Right forelimb (tissue), 1 donor: ENCODE data around the gene LMBR1.
"Not testable (repeated sequence)": the region's sequence is repeated elsewhere in the genome, so short reads cannot be mapped to it uniquely, and the experiment has no call there.

Experiments used
- DNase-seq: peaks from one replicate; pipeline ENCODE4 v3.0.0-alpha.2; 2018

LMBR1 gene

DNA sequence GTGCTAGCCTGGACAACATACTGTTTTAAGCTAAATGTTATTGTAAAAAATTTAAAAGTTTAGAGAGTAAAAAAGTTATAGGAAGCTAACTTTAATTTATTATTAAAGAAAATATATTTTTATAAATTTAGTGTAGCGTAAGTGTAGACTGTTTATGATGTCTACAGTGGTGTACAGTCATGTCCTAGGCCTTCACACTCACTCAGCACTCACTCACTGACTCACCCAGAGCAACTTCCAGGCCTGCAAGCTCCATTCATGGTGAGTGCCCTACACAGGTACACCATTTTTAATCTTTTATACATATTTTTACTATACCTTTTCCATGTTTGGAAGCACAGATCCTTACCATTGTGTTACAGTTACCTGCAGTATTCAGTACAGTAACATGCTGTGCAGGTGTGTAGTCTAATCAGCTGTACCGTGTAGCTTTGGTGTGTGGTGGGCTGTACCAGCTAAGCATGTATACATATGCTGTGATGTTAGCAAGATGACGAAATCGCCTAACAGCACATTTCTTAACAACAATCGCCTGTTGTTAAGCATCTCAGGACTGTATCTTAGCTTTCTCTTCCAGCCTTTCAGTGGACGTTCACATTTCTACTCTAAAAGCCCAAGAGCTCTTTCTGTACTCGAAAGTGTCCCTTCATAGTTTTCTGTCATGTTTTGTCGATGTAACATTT, 240.0 kb downstream of the LMBR1 start:
- DNase-seq = no peak

GRCh38 chr7:156651474-156651873, 241.5 kb downstream of the LMBR1 start:
- no peak for DNase-seq

DNA sequence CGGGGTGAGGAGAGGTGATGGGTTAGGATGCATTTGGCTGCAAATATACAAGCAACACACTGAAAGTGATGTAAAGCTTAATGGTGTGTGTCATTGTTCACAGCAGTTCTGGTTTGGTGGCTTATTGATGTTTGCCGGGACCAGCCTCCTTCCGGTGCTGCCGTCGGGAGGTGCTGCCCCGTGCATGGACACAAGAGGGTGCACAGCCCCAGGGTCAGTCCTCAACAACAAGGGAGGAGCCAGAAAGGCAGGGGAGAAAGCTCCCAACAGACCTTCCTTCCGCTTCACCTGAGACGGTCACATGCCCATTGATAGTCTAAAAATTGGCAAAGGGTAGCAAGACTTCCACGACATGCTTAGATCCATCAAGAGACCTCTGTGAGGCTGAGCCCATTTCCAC, 242.9 kb downstream of the LMBR1 start:
- no peak for DNase-seq

DNA sequence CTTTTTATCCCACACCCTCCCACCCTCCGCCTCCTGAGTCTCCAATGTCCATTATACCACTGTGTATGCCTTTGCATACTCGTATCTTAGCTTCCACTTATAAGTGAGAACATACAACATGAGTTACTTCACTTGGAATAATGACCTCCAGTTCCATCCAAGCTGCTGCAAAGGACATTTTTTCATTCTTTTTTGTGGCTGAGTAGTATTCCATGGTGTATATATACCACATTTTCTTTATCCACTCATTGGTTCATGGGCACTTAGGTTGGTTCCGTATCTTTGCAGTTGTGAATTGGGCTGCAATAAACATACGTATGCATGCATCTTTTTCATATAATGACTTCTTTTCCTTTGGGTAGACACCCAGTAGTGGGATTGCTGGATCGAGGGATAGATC, 245.7 kb downstream of the LMBR1 start:
- DNase-seq = not testable (repeated sequence)

DNA sequence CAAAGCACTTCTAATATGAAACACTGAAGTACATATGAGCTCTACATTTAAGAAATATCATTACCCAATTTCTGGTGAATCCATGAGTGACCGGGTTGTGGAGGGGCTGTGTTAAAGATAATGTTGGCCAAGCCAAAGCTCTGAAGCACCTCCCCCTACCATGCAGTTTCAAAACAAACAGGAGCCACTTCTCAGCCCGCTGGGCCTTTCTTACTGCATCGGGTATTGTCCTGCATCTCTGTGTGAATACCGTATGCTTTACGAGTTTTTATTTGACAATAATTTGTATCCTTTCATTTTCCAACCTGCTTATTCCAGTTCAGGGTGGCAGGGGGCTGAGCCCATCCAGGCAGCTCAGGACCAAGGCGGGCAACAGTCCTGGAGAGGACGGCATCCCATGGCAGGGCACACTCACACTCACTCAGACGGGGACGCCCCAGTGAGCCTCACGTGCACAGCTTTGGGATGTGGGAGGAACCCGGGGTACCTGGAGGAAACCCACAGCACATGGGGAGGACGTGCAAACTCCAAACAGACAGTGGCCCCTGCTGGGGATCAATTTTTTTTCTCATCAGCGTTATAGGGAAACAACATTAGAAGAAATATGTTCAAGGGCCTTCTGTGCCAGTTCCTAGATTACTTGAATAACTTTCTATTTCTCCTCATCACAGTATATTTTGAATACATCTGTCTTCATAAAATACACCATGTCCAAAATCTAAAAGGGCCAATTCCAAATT, 250.5 kb downstream of the LMBR1 start:
- no peak for DNase-seq

GRCh38 chr7:156640949-156641485, 252.0 kb downstream of the LMBR1 start:
- DNase-seq = no peak

GRCh38 chr7:156640257-156640948, 252.6 kb downstream of the LMBR1 start, which contains the start of gene RNF32:
TSS of gene RNF32 (plus strand) at chr7:156640774. CDS start at chr7:156643878, 3,104 bp downstream.
- DNase-seq = peak; percentile 98

DNA sequence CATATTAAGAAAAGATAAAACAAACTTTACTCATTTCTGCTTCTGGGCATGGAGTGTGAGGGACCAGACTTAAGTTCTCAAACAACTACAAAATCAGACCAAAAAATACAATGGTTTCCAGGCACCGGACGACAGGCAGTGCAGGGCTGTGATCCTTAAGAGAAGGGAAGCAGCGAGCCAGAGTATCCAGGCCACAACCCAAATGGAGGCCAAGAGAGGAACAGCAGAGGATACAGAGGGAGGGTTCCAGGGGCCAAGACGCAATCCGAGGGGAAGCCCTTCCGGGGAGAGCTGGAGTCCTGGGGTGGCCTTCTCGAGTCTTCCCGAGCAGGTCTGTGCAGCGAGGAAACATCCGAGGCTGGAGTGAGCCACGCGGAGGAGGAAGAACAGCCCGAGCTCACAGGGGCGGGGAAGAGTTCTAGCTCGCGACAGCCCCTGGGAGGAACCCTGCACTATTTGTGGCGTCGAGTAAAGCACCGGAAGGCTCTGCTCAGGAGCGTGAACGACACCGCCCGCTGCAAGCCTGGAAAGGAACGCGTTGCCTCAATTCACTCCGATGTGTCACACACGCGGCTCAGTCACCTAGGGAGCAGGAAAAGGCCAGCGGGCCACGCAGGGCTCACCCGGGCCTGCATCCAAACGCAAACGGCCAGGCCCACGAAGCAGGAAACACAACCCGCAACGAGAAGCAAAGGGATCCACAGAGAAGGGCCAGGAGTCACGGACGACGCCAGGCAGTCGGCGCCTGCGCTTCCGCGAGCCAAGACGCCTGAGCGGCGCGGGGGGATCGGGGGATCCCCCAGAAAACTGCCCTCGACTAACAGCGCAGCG, 253.3 kb downstream of the LMBR1 start:
- DNase-seq = no peak

DNA sequence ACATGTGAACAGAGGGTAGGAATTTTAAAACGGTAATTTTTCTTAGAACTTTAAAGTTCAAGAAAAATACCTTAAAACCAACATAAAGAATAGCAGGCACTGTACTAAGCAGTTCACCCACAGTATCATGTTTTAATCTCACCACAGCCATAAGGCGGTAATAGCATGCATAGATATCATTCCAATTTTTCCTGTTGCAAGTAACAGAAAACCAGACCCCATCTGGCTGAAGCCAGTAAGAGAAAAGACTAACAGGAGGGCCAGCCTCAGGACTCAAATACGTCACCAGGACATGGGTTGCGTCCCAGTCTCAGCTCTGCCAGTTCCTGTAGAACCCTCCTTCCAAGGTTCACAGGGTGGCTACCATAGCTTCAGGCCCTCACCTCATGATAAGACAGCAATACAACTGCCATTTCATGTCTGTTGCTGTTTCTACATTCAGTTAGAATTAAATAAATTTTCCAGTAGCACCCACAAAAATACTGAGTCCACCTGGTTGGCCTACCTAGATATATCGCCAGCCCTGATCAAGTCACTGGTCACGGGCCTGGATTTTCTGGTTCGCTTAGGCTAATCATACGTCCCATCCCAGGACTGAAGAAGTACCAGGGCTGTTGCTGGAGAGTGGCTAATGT, 254.4 kb downstream of the LMBR1 start:
- DNase-seq = no peak

DNA sequence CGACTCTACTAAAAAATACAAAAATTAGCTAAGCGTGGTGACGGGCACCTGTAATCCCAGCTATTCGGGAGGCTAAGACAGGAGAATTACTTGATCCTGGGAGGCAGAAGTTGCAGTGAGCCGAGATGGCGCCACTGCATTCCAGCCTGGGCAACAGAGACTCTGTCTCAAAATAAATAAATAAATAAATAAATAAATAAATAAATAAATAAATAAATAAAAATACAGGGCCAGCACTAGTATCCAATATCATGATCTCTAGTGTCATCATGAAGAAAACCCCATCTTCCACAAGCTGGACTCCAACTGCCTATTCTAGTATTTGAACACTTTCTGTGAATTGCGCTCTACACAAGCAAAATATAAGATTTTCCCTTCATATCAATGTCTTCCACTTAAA, 255.9 kb downstream of the LMBR1 start:
- DNase-seq = not testable (repeated sequence)

DNA sequence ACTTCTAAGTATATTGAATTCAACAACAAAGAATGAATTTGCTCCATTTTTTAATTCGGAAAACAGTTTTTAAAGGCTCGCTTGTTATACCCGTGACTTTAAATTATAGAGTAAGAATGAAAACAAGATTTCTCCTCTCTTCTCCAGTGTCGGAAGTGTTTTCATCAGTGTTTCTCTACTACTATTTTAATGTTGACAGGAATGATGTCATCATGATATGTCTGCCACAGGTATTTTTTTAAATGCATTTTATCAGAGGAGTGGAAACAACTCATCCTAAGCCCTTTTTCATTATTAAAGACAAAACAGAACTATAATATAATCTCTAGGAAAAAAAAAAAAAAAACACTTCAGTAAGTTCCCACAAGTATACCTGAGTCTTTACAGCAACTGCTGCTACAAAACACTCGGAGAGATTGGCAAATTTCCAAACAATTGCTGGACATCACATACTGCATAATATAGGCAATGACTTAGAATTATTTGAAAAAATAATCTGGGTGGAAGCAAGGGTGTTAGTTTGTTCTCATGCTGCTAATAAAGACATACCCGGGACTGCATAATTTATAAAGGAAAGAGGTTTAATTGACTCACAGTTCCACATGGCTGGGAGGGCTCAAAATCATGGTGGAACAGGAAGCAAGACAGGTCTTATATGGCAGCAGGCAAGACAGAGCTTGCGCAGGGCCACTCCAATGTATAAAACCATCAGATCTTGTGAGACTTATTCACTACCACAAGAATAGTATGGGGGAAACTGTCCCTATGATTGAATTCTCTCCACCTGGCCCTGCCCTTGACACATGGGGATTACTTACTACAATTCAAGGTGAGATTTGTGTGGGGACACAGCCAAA, 257.2 kb downstream of the LMBR1 start:
- DNase-seq = no peak

- DNase-seq = no peak
Measured at GRCh38 chr7:156634117-156634516, 258.9 kb downstream of the LMBR1 start.

- no peak for DNase-seq
Measured at GRCh38 chr7:156629873-156630272, 263.1 kb downstream of the LMBR1 start.

DNA sequence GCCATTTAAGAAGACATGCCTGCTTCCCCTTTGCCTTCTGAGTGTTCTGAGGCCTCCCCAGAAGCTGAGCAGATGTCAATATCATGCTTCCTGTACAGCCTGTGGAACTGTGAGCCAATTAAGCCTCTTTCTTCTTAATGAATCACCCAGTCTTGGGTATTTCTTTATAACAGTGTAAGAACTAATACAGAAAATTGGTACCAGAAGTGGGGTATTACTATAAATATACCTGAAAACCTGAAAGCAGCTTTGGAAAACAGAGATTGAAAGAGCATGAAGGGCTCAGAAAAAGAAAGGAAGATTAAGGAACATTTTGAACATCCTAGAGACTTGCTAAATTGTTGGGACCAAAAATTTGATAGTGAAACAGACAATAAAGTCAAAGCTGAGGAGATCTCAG, 264.4 kb downstream of the LMBR1 start:
- no peak for DNase-seq
